Colonic mucosa (tissue), 4 donors: Measurements from ENCODE around the gene FLNC. TPM values are rescaled to one million over a fixed set of nuclear protein-coding genes. Genes with fewer than 3 reads are reported as not detected.

Experiments used
- DNase-seq: peaks from one replicate; pipeline ENCODE4 v3.0.0-alpha.2; 2020
- H3K27ac ChIP-seq: fragments of 200-600 bp; one replicate; pipeline ENCODE4 v1.8.0; 2021
- H3K27me3 ChIP-seq: fragments of 200-600 bp; one replicate; pipeline ENCODE4 v1.8.0; 2021
- H3K36me3 ChIP-seq: fragments of 200-600 bp; one replicate; pipeline ENCODE4 v1.8.0; 2021
- H3K4me1 ChIP-seq: fragments of 200-600 bp; one replicate; pipeline ENCODE4 v1.8.0; 2021; ENCODE audit warnings: mild to moderate bottlenecking
- H3K4me3 ChIP-seq: fragments of 200-600 bp; one replicate; pipeline ENCODE4 v1.8.0; 2021
- H3K9ac ChIP-seq, 2 donors: one replicate each; pipeline ENCODE4 v1.7.0; 2013; ENCODE audit warnings: control low read depth in 2 of 2, low read depth in 2 of 2, low read length in 2 of 2
- H3K9me3 ChIP-seq: fragments of 200-600 bp; one replicate; pipeline ENCODE4 v1.8.0; 2021
- intact Hi-C: fragments of 100-400 bp; cut with DNase I; formaldehyde crosslinking; loops from one replicate; pipeline ENCODE4 v1.14.1; 2022
- total RNA-seq, 2 donors: library from RNA; stranded (reverse); fragmentation: NEBNext Ultra II Directional in 1 of 2; extraction: Animal tissue kit (Norgen Biotek cat#: 25700) in 1 of 2; gene quantifications; one replicate each; pipeline ENCODE4 v1.2.1, GENCODE V29; 2021
- TF ChIP-seq, protein P1 (sequence below): fragments of 200-600 bp; IDR thresholded peaks from one replicate; pipeline ENCODE4 v1.8.0; 2022; ENCODE audit warnings: antibody characterized with exemption, mild to moderate bottlenecking
- donor health status: healthy.
- donor health status: DM: no; HTN: no; CAD: no.
- donor health status: DM: no; HTN: no; CAD: no.

FLNC gene
- total RNA-seq, 2 donors from 2014 or later = 4.5 to 88.6 TPM

DNA sequence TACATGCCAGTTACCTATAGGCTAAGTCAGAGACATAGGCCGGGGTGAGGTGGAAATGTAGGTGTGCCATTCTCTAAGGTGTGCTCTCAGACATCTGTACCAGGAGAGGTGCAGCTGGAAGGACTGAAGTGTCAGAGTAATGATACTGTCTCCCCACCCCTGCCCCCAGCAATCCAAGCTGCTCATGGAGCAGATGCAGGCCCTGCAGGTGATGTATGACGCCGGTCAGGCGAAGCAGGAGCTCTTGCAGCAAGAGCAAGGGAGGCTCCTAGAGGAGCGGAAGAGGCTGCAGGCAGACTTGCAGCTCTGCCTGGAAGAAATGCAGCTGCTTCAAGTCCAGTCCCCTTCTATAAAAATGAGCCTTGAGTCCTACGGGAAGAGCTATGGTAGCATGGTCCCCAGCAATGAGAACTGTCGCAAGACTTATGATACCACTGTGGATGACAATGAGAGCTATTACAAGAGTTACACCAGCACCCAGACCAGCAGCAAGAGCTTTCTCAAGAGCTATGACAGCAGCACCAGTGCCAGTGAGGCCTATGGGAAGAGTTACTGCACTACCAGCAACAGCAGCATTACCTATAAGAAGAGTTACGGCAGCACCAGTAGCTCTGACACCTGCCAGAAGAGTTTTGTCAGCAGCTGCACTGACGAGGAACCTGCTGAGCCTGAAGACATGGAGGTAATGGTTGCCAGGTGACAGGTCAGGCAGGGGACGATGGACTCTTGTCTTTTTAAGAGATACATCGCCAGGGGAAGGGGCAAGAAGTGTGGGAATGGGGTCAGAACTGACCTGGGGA lies 18.4 kb upstream of the FLNC start:
- no peak overlapping the region for H3K9ac ChIP-seq
- H3K27ac ChIP-seq = no peak overlapping the region
- no peak overlapping the region for H3K4me3 ChIP-seq
- no peak for DNase-seq
- no peaks in the 10 kb centered on the region for H3K36me3 ChIP-seq
- H3K27me3 ChIP-seq = no peaks in the 10 kb centered on the region
- TF ChIP-seq, protein P1, sequence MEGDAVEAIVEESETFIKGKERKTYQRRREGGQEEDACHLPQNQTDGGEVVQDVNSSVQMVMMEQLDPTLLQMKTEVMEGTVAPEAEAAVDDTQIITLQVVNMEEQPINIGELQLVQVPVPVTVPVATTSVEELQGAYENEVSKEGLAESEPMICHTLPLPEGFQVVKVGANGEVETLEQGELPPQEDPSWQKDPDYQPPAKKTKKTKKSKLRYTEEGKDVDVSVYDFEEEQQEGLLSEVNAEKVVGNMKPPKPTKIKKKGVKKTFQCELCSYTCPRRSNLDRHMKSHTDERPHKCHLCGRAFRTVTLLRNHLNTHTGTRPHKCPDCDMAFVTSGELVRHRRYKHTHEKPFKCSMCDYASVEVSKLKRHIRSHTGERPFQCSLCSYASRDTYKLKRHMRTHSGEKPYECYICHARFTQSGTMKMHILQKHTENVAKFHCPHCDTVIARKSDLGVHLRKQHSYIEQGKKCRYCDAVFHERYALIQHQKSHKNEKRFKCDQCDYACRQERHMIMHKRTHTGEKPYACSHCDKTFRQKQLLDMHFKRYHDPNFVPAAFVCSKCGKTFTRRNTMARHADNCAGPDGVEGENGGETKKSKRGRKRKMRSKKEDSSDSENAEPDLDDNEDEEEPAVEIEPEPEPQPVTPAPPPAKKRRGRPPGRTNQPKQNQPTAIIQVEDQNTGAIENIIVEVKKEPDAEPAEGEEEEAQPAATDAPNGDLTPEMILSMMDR = no peak
- H3K4me1 ChIP-seq = no peaks in the 10 kb centered on the region
- intact Hi-C loops = no loop called here
- no peaks in the 10 kb centered on the region for H3K9me3 ChIP-seq

DNA sequence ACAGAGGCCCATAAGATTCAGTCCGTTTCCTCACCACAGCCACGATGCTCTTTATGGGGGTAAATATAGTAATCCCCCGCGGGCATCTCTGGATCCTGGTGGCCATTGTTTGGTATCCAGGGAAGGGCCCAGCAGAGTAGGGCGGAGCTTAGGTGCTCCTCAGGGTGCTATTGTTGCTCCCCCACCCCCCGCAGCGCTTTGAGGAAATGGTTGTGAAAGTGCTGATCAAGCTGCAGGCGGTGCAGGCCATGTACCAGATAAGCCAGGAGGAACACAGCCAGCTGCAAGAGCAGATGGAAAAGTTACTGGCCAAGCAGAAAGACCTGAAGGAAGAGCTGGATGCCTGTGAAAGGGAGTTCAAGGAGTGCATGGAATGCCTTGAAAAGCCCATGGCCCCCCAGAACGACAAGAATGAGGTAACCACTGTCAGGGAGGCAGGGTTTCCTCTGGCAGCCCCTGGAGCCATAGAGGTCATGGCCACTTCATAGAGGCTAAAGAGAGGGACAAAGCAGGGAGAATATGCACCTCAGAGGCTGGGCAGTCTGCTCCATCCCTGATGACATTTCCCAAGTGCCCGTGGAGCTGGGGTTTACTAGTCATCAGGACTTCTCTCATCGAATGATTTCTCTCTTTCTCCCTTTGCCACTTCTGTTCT lies 17.6 kb upstream of the FLNC start:
- Histone ChIP-seq H3K9me3 (no peaks in the 10 kb centered on the region), H3K9ac (no peak overlapping the region), H3K27ac (no peak overlapping the region), H3K36me3 (no peaks in the 10 kb centered on the region), H3K4me1 (no peaks in the 10 kb centered on the region), H3K27me3 (no peaks in the 10 kb centered on the region), H3K4me3 (no peak overlapping the region)
- no peak for DNase-seq
- intact Hi-C loops = no loop called here
- TF ChIP-seq, protein P1 = no peak

DNA sequence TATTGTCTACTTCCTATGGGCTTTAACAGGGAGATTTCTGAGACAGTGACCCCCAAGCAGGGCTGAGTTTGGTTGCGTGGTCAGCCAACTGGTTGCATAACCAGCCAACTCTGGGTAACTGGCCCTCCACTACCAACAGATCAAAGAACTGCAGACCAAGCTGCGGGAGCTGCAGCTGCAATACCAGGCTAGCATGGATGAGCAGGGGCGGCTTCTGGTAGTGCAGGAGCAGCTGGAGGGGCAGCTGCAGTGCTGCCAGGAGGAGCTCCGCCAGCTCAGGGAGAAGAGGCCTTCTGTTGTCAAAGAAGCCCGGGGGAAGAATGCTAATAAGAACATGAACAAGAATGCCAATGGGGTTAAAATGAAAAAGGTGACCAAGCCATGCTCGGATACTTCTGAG lies 15.7 kb upstream of the FLNC start:
- H3K9me3 ChIP-seq = no peaks in the 10 kb centered on the region
- DNase-seq = no peak
- no peaks in the 10 kb centered on the region for H3K27me3 ChIP-seq
- no peak overlapping the region for H3K27ac ChIP-seq
- intact Hi-C loops = no loop called here
- H3K4me3 ChIP-seq = no peak overlapping the region
- no peaks in the 10 kb centered on the region for H3K4me1 ChIP-seq
- TF ChIP-seq, protein P1 = no peak
- no peak overlapping the region for H3K9ac ChIP-seq
- H3K36me3 ChIP-seq = no peaks in the 10 kb centered on the region

DNA sequence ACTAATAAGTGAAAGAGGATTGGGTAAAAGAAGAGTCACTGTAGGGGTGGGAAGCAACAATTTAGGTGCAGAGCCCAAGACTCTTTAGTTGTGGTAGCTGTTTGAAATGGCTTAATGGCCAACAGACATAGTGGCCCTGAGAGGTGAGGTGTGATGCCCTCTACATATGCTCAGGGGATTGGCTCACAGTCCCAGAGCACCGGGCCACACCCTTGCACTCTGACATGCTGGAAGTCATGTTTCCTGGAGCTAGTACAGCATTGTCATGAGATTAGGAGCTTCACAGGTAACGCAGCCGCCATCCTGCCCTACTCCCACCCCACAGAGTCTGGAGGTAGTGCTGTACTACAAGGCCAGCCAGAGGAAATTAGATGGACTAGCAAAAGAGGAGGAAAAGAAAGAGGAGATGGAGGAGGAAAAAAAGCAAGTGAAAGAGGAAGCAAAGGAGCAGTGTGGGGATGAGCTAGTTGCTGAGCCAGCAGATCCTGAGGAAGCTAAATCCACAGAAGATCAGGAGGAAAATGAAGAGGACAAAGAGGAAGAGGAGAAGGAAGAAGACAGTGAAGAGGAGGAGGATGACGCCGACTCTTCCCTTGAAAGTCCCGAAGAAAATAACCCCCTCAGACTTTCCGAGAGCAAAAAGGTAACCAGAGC lies 14.8 kb upstream of the FLNC start:
- intact Hi-C loops = no loop called here
- TF ChIP-seq, protein P1 = no peak
- no peak overlapping the region for H3K27ac ChIP-seq
- H3K4me1 ChIP-seq = no peaks in the 10 kb centered on the region
- peaks cover 3% of the 10 kb centered on the region for H3K27me3 ChIP-seq
- DNase-seq = no peak
- H3K36me3 ChIP-seq = no peaks in the 10 kb centered on the region
- H3K4me3 ChIP-seq = no peak overlapping the region
- H3K9ac ChIP-seq = no peak overlapping the region
- no peaks in the 10 kb centered on the region for H3K9me3 ChIP-seq

DNA sequence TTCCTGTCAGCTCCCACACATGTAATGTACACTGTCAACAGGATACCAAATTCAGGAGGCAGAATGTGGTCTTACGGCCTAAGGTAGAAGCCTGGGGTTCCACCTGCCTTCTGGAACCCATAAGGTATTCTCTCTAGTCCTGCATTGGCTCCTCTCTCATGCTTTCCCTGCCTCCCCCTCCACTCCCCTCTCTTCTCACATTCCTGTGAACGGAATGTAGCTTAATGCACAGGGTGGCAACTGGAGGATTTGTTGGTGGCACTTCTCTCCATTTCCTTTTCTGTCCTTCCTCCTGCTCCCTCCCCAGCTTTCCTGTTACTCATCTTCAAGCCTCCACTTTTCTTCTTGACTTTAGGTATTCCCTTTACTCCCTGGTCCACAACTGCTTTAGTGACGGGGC lies 11.5 kb upstream of the FLNC start:
- H3K9ac ChIP-seq = no peak overlapping the region
- TF ChIP-seq, protein P1 = no peak
- H3K9me3 ChIP-seq = no peaks in the 10 kb centered on the region

More for the DNA sequence above, 11.5 kb upstream of the FLNC start:
- Histone ChIP-seq H3K4me1 (no peaks in the 10 kb centered on the region), H3K4me3 (no peak overlapping the region), H3K27me3 (peaks cover 5% of the 10 kb centered on the region), H3K27ac (no peak overlapping the region), H3K36me3 (no peaks in the 10 kb centered on the region)
- DNase-seq = no peak
- intact Hi-C loops = no loop called here
